Raji (cell line): ENCODE results near the gene PDE8A.

Experiments
- POLR2A ChIP-seq: IDR thresholded peaks from 2 replicates; pipeline ENCODE4 v1.6.1; 2011; ENCODE audit warnings: low read depth, low read length, control low read depth; ENCODE audit not compliant: insufficient read depth

The PDE8A gene

DNA sequence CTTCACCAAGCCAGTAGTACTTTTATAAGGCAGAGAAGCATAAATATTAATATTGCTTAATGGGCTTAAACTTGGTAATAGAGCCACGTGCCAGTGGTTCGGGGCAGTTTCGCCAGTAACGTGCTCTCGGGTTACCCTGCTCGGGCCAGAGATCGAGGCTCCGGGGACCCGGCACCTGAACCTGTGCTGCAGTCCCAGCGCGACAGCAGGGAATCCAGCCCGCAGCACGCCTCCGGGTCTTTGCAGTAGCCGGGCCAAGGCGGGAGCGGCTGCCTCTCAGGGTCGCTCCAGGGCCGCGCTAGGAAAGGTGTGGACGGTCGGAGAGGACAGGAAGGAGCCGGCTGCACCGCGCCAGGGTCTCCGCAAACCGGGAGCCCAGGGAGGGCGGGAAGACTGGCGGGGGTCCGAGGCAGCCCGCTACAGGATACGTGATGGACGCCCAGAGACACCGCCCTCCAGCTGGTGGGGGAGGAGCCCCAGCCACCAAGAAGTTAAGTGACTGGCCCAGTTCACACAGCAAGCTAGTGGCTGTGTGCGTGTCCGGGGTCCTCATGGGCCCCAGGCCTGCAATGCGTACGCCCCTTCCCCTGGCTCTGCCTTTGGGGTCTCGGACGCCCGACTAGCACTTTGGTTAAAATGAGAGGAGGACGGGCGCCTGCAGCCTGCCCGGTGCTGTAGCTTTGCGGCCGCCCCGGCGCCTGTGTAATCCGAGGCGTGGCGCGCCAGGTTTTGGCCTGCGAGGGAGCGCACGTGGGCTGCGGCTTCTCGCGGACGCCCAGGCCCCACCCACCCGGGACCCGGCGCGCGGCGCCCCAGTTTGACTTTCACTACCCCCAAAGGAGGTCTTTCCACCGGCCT lies 1.2 kb upstream of the PDE8A start:
- peak; percentile 67 for TF ChIP-seq POLR2A

DNA sequence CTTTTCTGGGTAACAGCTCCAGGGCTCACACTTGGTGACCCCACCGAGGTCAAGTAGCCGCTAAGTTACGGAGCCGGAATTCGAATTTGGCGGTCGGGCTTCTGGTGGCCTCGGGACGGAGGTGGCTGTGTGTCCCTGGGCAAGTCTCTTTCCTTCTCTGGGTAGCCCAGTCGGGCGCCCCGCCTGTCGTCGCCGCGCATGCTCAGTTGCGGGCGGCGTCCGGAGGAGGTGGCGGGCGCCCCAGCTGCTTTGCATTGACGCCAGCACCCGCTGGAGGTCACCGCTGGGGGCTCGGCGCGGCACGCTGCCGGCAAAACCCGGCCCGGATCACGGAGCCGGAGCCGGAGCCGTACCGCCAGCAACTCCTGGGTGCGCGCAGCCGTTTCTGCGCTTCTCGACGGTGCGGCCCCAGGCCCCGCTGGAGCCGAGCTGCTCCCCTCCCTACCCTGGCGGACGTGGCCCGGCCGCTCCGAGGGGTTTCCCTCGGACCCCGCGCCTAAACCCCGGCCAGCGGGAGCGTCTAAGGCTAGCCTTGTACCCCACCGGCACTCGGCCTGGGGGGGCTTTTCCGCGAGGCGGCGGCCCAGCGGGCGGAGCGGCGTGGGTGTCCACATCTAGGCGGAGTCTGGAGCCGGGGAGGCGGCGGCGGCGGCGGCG lies 474 bp upstream of the PDE8A start:
- TF ChIP-seq POLR2A: peak; percentile 52

DNA sequence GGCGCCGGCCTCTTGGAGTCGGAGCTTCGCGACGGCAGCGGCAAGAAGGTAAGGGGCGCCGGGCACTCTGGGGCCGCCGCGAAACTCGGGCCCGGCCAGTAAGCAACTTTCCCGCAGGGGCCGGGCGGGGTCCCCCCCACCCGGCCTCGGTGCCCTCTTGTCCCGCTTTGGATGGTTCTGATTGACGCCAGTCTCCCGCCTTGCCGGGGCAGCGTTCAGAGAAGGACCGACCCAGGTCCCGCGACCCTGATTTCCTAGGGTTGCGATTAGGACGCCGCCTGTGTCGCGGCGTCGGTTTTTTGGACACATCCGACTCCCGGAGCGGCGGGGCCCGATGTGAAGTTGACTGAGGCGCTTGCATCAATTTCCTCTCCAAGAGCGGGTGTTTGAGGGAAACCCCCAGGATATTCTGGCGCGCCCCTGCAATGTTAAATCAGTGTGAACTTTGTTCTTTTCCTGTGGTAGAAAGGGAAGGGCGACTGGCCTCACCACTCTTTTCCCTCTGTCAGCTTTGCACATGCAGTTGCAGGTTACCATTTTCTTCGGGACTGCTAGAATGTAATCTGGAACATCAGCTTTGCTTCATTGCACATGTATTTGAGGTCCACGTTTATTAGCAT lies 755 bp downstream of the PDE8A start:
- no peak for TF ChIP-seq POLR2A

DNA sequence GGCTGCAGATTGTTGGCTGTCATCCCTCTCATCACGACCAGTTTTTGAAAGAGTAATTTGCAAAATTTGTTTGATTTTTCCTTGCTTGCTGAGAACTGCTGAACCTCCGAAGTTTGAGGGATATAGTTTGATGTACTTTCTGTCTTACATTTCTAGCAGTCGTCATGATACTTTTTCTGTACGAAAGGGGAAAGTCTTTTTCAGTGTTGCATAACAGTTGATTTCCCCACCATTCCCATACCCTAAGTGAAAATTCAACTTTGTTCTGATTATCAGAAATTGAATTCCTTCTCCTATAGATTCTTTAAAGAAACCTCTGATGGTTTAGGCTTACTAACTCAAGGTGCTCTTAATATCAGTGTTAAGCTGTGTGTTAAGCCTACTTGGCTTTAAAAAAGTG lies 1.6 kb downstream of the PDE8A start:
- TF ChIP-seq POLR2A: no peak

DNA sequence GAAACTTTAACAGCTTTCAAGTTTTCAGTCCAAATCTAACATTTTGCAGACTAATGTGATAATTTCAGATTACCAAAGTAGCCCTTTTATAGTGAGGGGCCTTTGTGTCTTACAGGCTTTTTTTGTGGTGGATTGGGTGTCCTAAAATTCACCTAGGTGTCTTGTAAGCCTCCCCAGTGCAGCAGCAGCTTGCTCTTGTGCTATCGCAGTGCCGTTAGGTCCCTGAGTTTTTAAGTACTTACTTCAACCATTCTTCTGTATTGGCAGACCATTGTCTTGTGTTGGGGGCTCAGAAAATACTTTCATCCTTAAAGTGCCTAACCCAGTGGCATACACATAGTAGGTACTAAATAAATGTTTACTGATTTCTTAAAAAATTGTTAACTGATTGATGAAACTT lies 2.1 kb downstream of the PDE8A start:
- no peak for TF ChIP-seq POLR2A

DNA sequence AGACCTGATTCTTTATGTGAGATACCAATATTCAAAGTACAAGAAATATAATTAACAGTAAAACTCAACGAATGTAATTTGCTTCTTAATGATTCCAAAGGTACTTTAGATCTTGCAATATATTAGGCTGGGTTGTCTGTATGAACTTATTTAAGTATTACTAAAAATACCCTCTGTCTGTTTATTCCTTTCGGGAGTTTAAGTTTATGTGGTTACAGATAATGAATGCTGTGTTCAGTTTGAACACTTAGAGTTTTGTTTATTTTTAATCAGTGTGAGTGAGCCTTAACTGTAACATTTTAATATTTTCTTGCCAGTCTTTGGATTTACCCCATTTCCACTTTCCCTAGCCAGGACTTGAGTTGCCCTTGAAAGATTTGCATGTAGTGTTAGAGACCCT lies 3.5 kb downstream of the PDE8A start:
- no peak for TF ChIP-seq POLR2A

DNA sequence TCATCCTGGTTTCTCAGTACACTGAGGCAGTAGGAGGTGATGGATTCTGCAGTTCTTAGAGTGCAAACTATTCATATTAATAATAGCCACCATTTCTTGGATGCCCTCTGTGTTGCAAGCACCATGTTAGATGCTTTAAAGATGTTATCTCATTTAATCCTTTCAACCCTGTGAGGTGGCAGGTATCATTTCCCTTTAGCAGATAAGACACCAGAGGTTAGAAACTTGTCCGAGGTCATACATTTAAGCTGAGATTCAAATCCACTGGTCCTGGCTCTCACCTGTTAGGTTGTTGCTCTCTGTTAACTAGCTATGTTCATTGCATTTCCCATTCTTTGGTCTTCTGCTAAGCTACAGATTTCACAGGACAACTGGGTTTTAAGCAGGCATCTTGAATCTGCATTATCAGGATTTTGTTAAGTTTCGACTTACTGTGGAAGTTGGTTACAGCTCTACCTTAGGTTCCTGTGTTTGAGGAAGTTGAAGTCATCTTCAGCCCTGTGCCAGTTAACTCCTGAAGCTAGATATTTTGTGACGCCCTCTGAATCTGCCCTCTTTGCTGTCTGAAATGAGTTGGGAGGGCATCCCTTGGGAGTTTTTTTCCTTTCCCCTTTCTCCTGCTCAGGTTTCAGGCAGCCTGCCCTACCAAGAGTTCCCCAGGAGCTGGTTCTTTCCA lies 6.4 kb downstream of the PDE8A start:
- TF ChIP-seq POLR2A: no peak

DNA sequence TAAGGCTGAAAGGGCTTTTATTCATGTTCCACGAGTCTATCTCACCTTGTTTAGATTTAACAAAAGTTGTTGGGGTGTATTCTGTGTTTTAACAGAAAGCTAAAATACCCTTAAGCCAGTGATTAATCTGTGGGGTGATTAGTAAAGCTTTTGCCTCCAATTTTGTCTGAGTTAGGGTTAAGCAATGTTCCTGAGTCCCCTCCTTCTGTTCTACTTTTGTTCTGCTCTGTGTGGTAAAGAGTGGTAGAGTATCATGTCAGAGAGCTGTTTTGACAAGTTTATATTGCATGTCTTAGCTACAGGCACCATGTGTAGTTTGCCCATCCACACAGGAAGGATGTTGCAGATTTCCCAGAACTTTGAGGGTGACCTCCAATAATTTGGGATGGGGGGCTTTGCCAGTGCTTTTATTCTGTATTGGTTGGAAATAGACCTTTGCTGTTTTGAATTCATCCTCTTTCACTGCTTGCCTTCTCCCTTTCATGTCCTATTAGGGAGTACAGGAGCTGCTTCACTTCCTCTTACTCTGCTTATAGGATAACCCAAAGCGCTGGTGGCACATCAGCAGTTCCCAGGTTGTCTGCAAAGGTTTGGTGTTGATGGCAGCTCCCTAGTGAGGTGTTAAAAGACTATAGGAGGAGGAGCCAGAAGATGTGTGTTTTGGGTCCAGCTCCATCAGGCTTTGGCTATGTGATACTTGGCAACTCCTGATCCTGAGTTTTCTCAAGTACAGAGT lies 7.4 kb downstream of the PDE8A start:
- no peak for TF ChIP-seq POLR2A

DNA sequence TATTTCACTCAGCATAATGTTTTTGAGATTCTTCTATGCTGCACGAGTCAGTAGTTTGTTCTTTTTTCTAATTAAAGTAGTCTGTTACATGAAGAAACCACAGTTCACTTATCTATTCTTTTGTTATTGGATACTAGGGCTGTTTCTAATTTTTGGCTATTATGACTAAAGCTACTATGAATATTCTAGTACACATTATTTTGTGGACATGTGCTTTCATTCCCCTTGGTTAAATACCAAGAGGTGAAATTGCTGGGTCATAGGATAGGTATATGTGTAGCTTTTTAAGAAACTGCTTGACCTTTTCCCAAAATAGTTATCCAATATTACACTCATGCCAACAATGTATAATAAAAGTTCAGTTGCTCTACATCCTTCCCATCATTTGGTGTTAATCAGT lies 8.9 kb downstream of the PDE8A start:
- no peak for TF ChIP-seq POLR2A

DNA sequence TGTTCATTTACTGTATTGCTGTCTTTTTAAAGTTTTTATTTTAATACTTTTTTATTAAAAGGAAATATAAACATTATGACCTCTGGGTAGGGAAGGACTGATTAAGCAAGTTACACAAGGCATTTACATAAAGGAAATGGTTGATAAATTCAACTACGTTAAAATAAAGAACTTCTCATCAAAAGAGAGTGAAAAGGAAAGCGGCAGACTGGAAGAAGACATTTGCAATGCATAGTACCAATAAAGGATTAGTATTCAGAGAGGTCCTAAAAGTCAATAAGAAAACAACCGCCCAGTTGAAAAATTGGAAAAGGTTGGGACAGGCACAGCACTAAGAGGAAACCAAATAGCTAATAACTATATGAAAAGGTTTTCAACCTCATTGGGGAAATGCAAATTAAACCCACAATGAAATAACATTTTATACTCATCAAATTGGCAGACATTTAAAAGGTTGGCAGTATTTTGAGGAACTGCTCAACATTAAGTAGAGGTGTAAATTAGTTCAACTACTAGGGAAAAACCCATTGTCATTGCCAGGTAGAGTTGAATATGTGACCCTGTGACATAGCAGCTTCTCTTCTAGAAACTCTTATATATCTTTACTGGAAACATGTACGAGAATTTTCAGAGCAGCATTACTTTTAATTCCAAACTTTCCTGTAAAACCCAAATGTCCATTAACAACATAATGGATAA lies 9.5 kb downstream of the PDE8A start:
- TF ChIP-seq POLR2A: no peak

DNA sequence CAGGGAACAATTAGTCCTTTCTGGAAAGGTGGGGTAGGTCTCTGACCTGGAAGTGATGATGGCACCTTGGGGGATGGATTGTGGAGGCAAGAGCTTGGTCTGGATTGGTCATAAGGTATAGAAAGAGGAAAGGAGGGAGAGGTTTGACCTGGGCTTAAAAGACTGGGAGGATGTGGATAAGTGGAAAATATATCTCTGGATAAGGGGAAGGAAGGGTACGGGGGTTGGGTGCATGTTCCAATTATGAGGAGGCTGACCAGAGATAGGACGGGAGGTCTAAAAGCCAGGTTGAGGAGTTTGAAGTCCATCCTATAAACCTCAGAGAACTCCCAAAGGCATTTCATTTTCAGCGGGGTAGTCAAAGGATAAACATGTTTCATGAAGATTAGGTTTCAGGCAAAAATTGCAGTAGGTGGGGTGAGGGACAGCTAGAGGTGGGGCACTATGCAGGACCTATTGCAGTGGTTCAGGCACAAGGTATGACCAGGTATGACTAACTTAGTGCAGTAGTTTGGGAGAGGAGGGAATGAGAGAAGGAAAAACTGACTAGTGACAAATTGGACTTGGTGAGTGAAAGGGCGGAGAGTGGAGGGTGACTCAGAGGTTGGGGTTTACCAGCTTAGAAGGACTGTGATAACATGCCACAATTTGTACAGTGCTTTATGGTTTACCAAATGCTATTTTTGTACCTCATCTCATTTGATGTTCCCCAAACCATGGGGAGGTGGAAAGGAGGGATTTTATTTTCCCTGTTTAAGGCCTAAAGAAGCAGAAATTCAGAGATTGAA lies 10.7 kb downstream of the PDE8A start:
- no peak for TF ChIP-seq POLR2A

DNA sequence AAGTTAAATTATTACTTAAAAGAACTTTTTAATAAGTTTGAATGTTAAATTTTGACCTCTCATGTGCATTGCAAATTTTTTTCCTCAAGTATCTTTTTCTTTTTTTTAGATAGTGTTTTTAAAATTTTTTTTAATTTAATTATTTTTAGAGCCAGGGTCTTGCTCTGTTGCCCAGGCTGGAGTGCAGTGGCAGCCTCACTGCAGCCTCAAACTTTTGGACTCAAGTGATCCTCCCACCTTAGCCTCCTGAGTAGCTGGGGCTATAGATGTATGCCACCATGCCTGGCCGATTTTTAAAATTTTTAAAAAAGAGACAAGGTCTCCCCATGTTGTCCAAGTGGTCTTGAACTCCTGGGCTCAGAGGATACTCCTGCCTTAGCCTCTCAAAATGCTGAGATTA lies 14.4 kb downstream of the PDE8A start:
- TF ChIP-seq POLR2A: no peak

DNA sequence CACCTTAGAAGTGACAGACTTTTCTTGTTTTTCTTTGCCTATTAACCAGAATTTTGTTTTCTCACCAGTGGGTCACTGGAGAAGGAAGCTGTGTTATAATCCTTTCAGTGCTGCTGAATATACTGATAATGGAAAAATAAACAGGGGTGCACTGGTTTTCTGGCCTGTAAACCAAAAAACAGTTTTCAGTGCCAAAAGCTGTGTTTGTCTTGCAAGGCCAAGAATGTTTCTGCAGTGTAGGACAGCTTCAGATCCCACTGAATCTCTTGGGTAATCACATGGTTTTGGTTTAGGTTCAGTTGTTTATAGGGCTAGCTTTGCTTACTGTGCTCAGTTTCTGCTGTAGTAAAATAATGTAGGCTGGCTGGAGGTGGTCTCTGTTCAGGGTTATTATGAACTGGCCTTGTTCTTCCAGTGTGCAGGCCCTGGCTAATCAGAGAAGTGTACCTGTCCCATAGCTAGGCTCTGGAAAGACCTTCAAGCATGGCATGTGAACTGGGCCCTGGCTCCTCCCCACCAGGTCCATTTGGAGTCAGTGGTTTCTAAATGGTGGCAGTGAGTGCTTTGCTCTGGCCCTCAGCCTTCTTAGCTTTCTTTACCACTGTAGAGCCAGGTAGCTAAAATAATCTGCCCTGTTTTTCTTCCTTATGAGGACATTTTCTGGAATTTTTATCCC lies 18.7 kb downstream of the PDE8A start:
- TF ChIP-seq POLR2A: no peak
